Activated CD4-positive, alpha-beta T cell treated with anti-CD3 and anti-CD28 coated beads, Interleukin-2, amount 10 ng/mL, durations not matched to agents 7 days and 5 days (primary cell): ENCODE measurements around the gene SNTG2. TPM values are rescaled to one million over a fixed set of nuclear protein-coding genes. Genes with fewer than 3 reads are reported as not detected.
"Not testable (repeated sequence)": the region's sequence is repeated elsewhere in the genome, so short reads cannot be mapped to it uniquely, and the experiment has no call there.

Source experiments
- CTCF ChIA-PET: fragments of 350-600 bp; sonication (Branson Sonifier 250); formaldehyde crosslinking; loops from one replicate; lab custom pipeline; 2021; ENCODE audit warnings: antibody characterized with exemption; lab: Charles Lee
- POLR2A ChIA-PET: fragments of 350-600 bp; sonication (Branson Sonifier 250); formaldehyde crosslinking; loops from one replicate; lab custom pipeline; 2021; ENCODE audit warnings: antibody characterized with exemption; lab: Charles Lee
- DNase-seq: peaks from one replicate; pipeline ENCODE4 v3.0.0-alpha.2; 2020
- H3K27ac Mint-ChIP-seq: one replicate; pipeline ENCODE4 v1.8.0; 2021; ENCODE audit warnings: mild to moderate bottlenecking, moderate library complexity, mixed read lengths
- H3K27me3 Mint-ChIP-seq: one replicate; pipeline ENCODE4 v1.8.0; 2021; ENCODE audit warnings: mixed read lengths
- H3K36me3 Mint-ChIP-seq: one replicate; pipeline ENCODE4 v1.8.0; 2021; ENCODE audit warnings: low read depth, mixed read lengths
- H3K4me1 Mint-ChIP-seq: one replicate; pipeline ENCODE4 v1.8.0; 2021; ENCODE audit warnings: mixed read lengths
- H3K4me3 Mint-ChIP-seq: one replicate; pipeline ENCODE4 v1.8.0; 2021; ENCODE audit warnings: mild to moderate bottlenecking, moderate library complexity, mixed read lengths
- H3K9me3 Mint-ChIP-seq: one replicate; pipeline ENCODE4 v1.8.0; 2021; ENCODE audit warnings: mixed read lengths
- total RNA-seq, 2 experiments: library from RNA; stranded (reverse); gene quantifications; one replicate each; pipeline ENCODE4 v1.2.3, GENCODE V29; 2021

SNTG2 gene
- total RNA-seq, 2 experiments from 2014 or later = not detected

GRCh38 chr2:1229596-1229995 is 278.9 kb downstream of the SNTG2 start:
- H3K9me3 Mint-ChIP-seq, H3K4me1 Mint-ChIP-seq, DNase-seq, H3K27me3 Mint-ChIP-seq, CTCF ChIA-PET, H3K4me3 Mint-ChIP-seq, POLR2A ChIA-PET, H3K36me3 Mint-ChIP-seq, H3K27ac Mint-ChIP-seq: not testable (repeated sequence)

- no peaks in the 10 kb centered on the region for H3K9me3 Mint-ChIP-seq
- no peak overlapping the region for H3K27ac Mint-ChIP-seq
- H3K27me3 Mint-ChIP-seq = no peaks in the 10 kb centered on the region
- ChIA-PET CTCF (no interaction called here), POLR2A (no interaction called here)
- no peak overlapping the region for H3K4me3 Mint-ChIP-seq
- no peaks in the 10 kb centered on the region for H3K36me3 Mint-ChIP-seq
- no peaks in the 10 kb centered on the region for H3K4me1 Mint-ChIP-seq
- DNase-seq = no peak
Observed at GRCh38 chr2:1230155-1230893, 279.7 kb downstream of the SNTG2 start.

GRCh38 chr2:1231466-1232063 is 280.9 kb downstream of the SNTG2 start:
- POLR2A ChIA-PET = no interaction called here
- no peaks in the 10 kb centered on the region for H3K36me3 Mint-ChIP-seq
- no peak overlapping the region for H3K4me3 Mint-ChIP-seq
- no peaks in the 10 kb centered on the region for H3K4me1 Mint-ChIP-seq
- DNase-seq = no peak
- no peaks in the 10 kb centered on the region for H3K9me3 Mint-ChIP-seq
- CTCF ChIA-PET = no interaction called here
- H3K27me3 Mint-ChIP-seq = no peaks in the 10 kb centered on the region
- H3K27ac Mint-ChIP-seq = no peak overlapping the region

- H3K9me3 Mint-ChIP-seq = no peaks in the 10 kb centered on the region
- H3K36me3 Mint-ChIP-seq = no peaks in the 10 kb centered on the region
- no peak overlapping the region for H3K27ac Mint-ChIP-seq
- no peaks in the 10 kb centered on the region for H3K27me3 Mint-ChIP-seq
- no peak for DNase-seq
- no peak overlapping the region for H3K4me3 Mint-ChIP-seq
- no peaks in the 10 kb centered on the region for H3K4me1 Mint-ChIP-seq
- ChIA-PET CTCF (no interaction called here), POLR2A (no interaction called here)
Observed at GRCh38 chr2:1233281-1233680, 282.6 kb downstream of the SNTG2 start.

- no peaks in the 10 kb centered on the region for H3K4me1 Mint-ChIP-seq
- no peak overlapping the region for H3K4me3 Mint-ChIP-seq
- no peak overlapping the region for H3K27ac Mint-ChIP-seq
- H3K9me3 Mint-ChIP-seq = no peaks in the 10 kb centered on the region
- CTCF ChIA-PET = no interaction called here
- no peaks in the 10 kb centered on the region for H3K27me3 Mint-ChIP-seq
- POLR2A ChIA-PET = no interaction called here
- no peak for DNase-seq
- no peaks in the 10 kb centered on the region for H3K36me3 Mint-ChIP-seq
Observed at GRCh38 chr2:1234731-1235308, 284.2 kb downstream of the SNTG2 start.

GRCh38 chr2:1235806-1236205 is 285.2 kb downstream of the SNTG2 start:
- CTCF ChIA-PET = no interaction called here
- no peaks in the 10 kb centered on the region for H3K27me3 Mint-ChIP-seq
- no peaks in the 10 kb centered on the region for H3K36me3 Mint-ChIP-seq

GRCh38 chr2:1236606-1237005 is 286.0 kb downstream of the SNTG2 start:
- no peak overlapping the region for H3K27ac Mint-ChIP-seq
- no peaks in the 10 kb centered on the region for H3K9me3 Mint-ChIP-seq
- H3K4me3 Mint-ChIP-seq = no peak overlapping the region
- DNase-seq = no peak
- CTCF ChIA-PET = interaction anchor here (0.7 kb wide), 1 partner anchor 1131 kb away, joined by 3 read pairs; no protein-coding TSS in a partner anchor
- no peaks in the 10 kb centered on the region for H3K4me1 Mint-ChIP-seq
- POLR2A ChIA-PET = no interaction called here
- no peaks in the 10 kb centered on the region for H3K36me3 Mint-ChIP-seq
- H3K27me3 Mint-ChIP-seq = no peaks in the 10 kb centered on the region

More at GRCh38 chr2:1235806-1236205, 285.2 kb downstream of the SNTG2 start:
- Mint-ChIP-seq H3K4me3 (no peak overlapping the region), H3K27ac (no peak overlapping the region), H3K9me3 (no peaks in the 10 kb centered on the region), H3K4me1 (no peaks in the 10 kb centered on the region)
- POLR2A ChIA-PET = no interaction called here
- DNase-seq = no peak

- Mint-ChIP-seq H3K36me3 (no peaks in the 10 kb centered on the region), H3K4me3 (no peak overlapping the region), H3K9me3 (no peaks in the 10 kb centered on the region), H3K4me1 (no peaks in the 10 kb centered on the region), H3K27me3 (no peaks in the 10 kb centered on the region), H3K27ac (no peak overlapping the region)
- no peak for DNase-seq
- CTCF ChIA-PET = no interaction called here
- POLR2A ChIA-PET = no interaction called here
Observed at GRCh38 chr2:1237783-1238182, 287.1 kb downstream of the SNTG2 start.

GRCh38 chr2:1238598-1239138 is 288.0 kb downstream of the SNTG2 start:
- Mint-ChIP-seq H3K9me3 (no peaks in the 10 kb centered on the region), H3K27me3 (peaks cover 3% of the 10 kb centered on the region), H3K4me3 (no peak overlapping the region), H3K4me1 (no peaks in the 10 kb centered on the region), H3K27ac (no peak overlapping the region), H3K36me3 (no peaks in the 10 kb centered on the region)
- no peak for DNase-seq
- POLR2A ChIA-PET = no interaction called here
- CTCF ChIA-PET = no interaction called here

GRCh38 chr2:1245193-1245592 is 294.5 kb downstream of the SNTG2 start:
- no peak for DNase-seq
- ChIA-PET POLR2A (no interaction called here), CTCF (no interaction called here)
- peaks cover under 1% of the 10 kb centered on the region for H3K4me1 Mint-ChIP-seq
- peaks cover 3% of the 10 kb centered on the region for H3K27me3 Mint-ChIP-seq
- H3K36me3 Mint-ChIP-seq = no peaks in the 10 kb centered on the region
- H3K4me3 Mint-ChIP-seq = no peak overlapping the region
- no peaks in the 10 kb centered on the region for H3K9me3 Mint-ChIP-seq
- no peak overlapping the region for H3K27ac Mint-ChIP-seq

GRCh38 chr2:1246239-1246638 is 295.6 kb downstream of the SNTG2 start:
- H3K36me3 Mint-ChIP-seq = no peaks in the 10 kb centered on the region
- DNase-seq = no peak
- H3K4me1 Mint-ChIP-seq = peaks cover 3% of the 10 kb centered on the region
- no peak overlapping the region for H3K27ac Mint-ChIP-seq
- no peaks in the 10 kb centered on the region for H3K9me3 Mint-ChIP-seq
- ChIA-PET POLR2A (no interaction called here), CTCF (no interaction called here)
- H3K27me3 Mint-ChIP-seq = peaks cover 5% of the 10 kb centered on the region
- H3K4me3 Mint-ChIP-seq = no peak overlapping the region

- Mint-ChIP-seq H3K4me1 (peaks cover 3% of the 10 kb centered on the region), H3K9me3 (no peaks in the 10 kb centered on the region), H3K27me3 (peaks cover 5% of the 10 kb centered on the region), H3K27ac (no peak overlapping the region), H3K4me3 (no peak overlapping the region), H3K36me3 (no peaks in the 10 kb centered on the region)
- DNase-seq = no peak
- CTCF ChIA-PET = no interaction called here
- POLR2A ChIA-PET = no interaction called here
Observed at GRCh38 chr2:1246991-1247390, 296.3 kb downstream of the SNTG2 start.

GRCh38 chr2:1248187-1248586 is 297.5 kb downstream of the SNTG2 start:
- POLR2A ChIA-PET = no interaction called here
- H3K36me3 Mint-ChIP-seq = no peaks in the 10 kb centered on the region
- H3K27ac Mint-ChIP-seq = no peak overlapping the region
- H3K4me1 Mint-ChIP-seq = peaks cover 3% of the 10 kb centered on the region
- no peaks in the 10 kb centered on the region for H3K9me3 Mint-ChIP-seq
- no peak overlapping the region for H3K4me3 Mint-ChIP-seq
- no peak for DNase-seq
- peaks cover 5% of the 10 kb centered on the region for H3K27me3 Mint-ChIP-seq
- CTCF ChIA-PET = interaction anchor here (0.9 kb wide), 1 partner anchor 21 kb away, joined by 3 read pairs; no protein-coding TSS in a partner anchor
